ENCODE results near the gene GSDMA. TPM values are rescaled to one million over a fixed set of nuclear protein-coding genes. Genes with fewer than 3 reads are reported as not detected.

Gene GSDMA
- total RNA-seq, 2 donors from 2014 or later: 1.2 TPM; not detected in 1

GRCh38 chr17:39988206-39988810 is 25.5 kb downstream of the GSDMA start:
- H3K36me3 ChIP-seq: peaks cover 30 to 57% of the 10 kb centered on the region in 2 donors
- no peaks in the 10 kb centered on the region for H3K4me1 ChIP-seq (replicated peaks)
- no peaks in the 10 kb centered on the region for H3K27me3 ChIP-seq (replicated peaks; ENCODE audit: insufficient read depth)
- TF ChIP-seq POLR2A (IDR thresholded peaks at IDR 0.05) (no peak), POLR2AphosphoS5 (IDR thresholded peaks at IDR 0.05) (no peak), CTCF (IDR thresholded peaks at IDR 0.05) (no peak)
- no peak for DNase-seq (ENCODE audit: low spot score)
- H3K4me3 ChIP-seq: no peak overlapping the region
- intact Hi-C loops (cut with DNase I): no loop called here
- H3K27ac ChIP-seq: no peak overlapping the region
- WGBS: 85% methylated on average over 11 of the region's 11 CpGs
- H3K9me3 ChIP-seq: no peaks in the 10 kb centered on the region

DNA sequence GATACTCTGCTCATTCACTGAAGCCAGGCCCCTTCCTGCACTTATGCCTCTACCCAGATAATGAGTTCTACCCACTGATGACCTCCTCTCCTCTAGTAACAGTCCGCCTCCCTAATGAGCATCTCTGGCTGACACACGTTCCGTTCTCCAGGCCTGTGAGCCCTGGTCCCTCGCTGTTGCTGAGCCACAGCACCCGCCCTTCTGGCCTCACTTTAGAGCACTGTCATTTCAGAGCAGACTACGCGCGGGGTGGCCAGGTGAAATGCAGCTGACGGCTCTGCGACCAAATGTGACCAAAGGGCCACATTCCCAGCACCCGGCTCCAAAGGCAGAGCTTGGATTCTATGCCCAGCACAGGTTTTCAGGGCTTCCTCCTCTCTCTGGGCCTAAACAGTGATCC is 31.6 kb downstream of the GSDMA start:
- DNase-seq (ENCODE audit: low spot score): no peak
- intact Hi-C loops (cut with DNase I): no loop called here
- Histone ChIP-seq H3K9me3 (no peaks in the 10 kb centered on the region), H3K27ac (no peak overlapping the region), H3K36me3 (peaks cover 30 to 73% of the 10 kb centered on the region in 2 donors), H3K27me3 (replicated peaks; ENCODE audit: insufficient read depth) (no peaks in the 10 kb centered on the region), H3K4me1 (replicated peaks) (no peaks in the 10 kb centered on the region), H3K4me3 (no peak overlapping the region)
- TF ChIP-seq POLR2AphosphoS5 (IDR thresholded peaks at IDR 0.05) (no peak), CTCF (IDR thresholded peaks at IDR 0.05) (no peak), POLR2A (IDR thresholded peaks at IDR 0.05) (no peak)
- 89% methylated on average over 11 of the region's 11 CpGs for WGBS

GRCh38 chr17:39995438-39995837 is 32.6 kb downstream of the GSDMA start:
- WGBS: 79% methylated on average over 6 of the region's 6 CpGs
- Histone ChIP-seq H3K27ac (no peak overlapping the region), H3K27me3 (replicated peaks; ENCODE audit: insufficient read depth) (no peaks in the 10 kb centered on the region), H3K36me3 (peaks cover 24 to 63% of the 10 kb centered on the region in 2 donors), H3K4me1 (replicated peaks) (no peaks in the 10 kb centered on the region), H3K4me3 (no peak overlapping the region), H3K9me3 (no peaks in the 10 kb centered on the region)
- DNase-seq (ENCODE audit: low spot score): no peak
- intact Hi-C loops (cut with DNase I): no loop called here
- TF ChIP-seq POLR2AphosphoS5 (IDR thresholded peaks at IDR 0.05) (no peak), CTCF (IDR thresholded peaks at IDR 0.05) (no peak), POLR2A (IDR thresholded peaks at IDR 0.05) (no peak)

DNA sequence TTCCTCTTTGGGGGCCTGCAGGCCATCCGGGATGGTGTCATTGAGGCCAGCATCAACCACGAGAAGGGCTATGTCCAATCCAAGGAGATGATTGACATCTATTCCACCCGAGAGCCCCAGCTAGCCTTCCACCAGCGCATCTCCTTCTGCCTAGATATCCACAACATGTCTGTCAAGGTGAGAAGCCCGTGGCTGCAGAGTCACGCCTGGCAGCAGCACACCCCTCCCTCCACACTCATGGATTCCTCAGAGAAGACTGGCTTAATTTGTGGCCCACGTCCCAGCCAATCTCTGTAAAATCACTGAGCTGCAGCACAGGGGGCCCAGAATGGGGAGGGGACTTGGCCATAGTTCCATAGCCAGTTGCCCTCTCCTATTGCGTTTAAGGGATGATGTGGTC is 33.4 kb downstream of the GSDMA start:
- TF ChIP-seq POLR2AphosphoS5 (IDR thresholded peaks at IDR 0.05): no peak
- no peak for TF ChIP-seq POLR2A (IDR thresholded peaks at IDR 0.05)
- TF ChIP-seq CTCF (IDR thresholded peaks at IDR 0.05): no peak
- WGBS: 68% methylated on average over 8 of the region's 8 CpGs

DNA sequence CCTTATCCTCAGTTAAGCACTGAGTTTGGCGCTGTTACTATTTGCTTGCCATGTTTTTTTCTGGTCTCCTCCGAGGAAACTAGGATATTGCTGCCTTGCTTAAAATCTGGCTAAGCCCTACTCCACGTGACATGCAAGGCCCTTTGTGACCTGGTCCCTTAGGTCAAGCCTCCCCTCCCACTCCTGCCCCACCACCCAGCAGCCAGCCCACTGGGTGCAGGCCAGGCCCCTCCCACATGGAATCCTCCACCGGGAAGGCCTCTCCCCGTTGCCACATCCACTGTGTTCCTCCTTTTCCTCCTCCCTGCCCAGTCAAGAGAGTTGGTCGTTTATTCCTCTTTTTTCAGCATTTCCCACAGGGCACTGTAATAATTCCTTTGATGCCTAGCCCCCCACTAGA is 34.0 kb downstream of the GSDMA start:
- Histone ChIP-seq H3K9me3 (no peaks in the 10 kb centered on the region), H3K4me3 (no peak overlapping the region), H3K4me1 (replicated peaks) (no peaks in the 10 kb centered on the region), H3K27me3 (replicated peaks; ENCODE audit: insufficient read depth) (no peaks in the 10 kb centered on the region), H3K36me3 (peaks cover 20 to 55% of the 10 kb centered on the region in 2 donors), H3K27ac (no peak overlapping the region)
- TF ChIP-seq POLR2A (IDR thresholded peaks at IDR 0.05) (no peak), CTCF (IDR thresholded peaks at IDR 0.05) (no peak), POLR2AphosphoS5 (IDR thresholded peaks at IDR 0.05) (no peak)
- no peak for DNase-seq (ENCODE audit: low spot score)
- WGBS: 58% methylated on average over 6 of the region's 6 CpGs
- intact Hi-C loops (cut with DNase I): no loop called here

More for the DNA sequence above, 33.4 kb downstream of the GSDMA start:
- H3K27ac ChIP-seq: no peak overlapping the region
- H3K9me3 ChIP-seq: no peaks in the 10 kb centered on the region
- intact Hi-C loops (cut with DNase I): no loop called here
- H3K36me3 ChIP-seq: peaks cover 20 to 59% of the 10 kb centered on the region in 2 donors
- no peak overlapping the region for H3K4me3 ChIP-seq
- no peaks in the 10 kb centered on the region for H3K4me1 ChIP-seq (replicated peaks)
- DNase-seq (ENCODE audit: low spot score): no peak
- no peaks in the 10 kb centered on the region for H3K27me3 ChIP-seq (replicated peaks; ENCODE audit: insufficient read depth)
